Measurements from ENCODE around the gene MDH1.
"Not testable (repeated sequence)": the region's sequence is repeated elsewhere in the genome, so short reads cannot be mapped to it uniquely, and the experiment has no call there.

MDH1 gene

GRCh38 chr2:63571291-63571690, 17.5 kb upstream of the MDH1 start:
- peaks cover 3% of the 10 kb centered on the region for H3K9me3 ChIP-seq (ENCODE audit: control insufficient read depth, low read depth, low read length)
- peak overlapping the region; percentile 57 for H3K27ac ChIP-seq (ENCODE audit: low read length)
- no peaks in the 10 kb centered on the region for H3K27me3 ChIP-seq (ENCODE audit: control insufficient read depth, insufficient read depth, low read length)

GRCh38 chr2:63572001-63572400, 16.8 kb upstream of the MDH1 start:
- peak overlapping the region; percentile 9 for H3K27ac ChIP-seq (ENCODE audit: low read length)
- H3K4me1 ChIP-seq (ENCODE audit: control insufficient read depth, low read depth, low read length): peaks cover 19% of the 10 kb centered on the region
- H3K9me3 ChIP-seq (ENCODE audit: control insufficient read depth, low read depth, low read length): peaks cover 3% of the 10 kb centered on the region
- no peaks in the 10 kb centered on the region for H3K36me3 ChIP-seq (ENCODE audit: control insufficient read depth, low read depth, low read length)
- H3K27me3 ChIP-seq (ENCODE audit: control insufficient read depth, insufficient read depth, low read length): no peaks in the 10 kb centered on the region
- no peak overlapping the region for H3K4me3 ChIP-seq (ENCODE audit: low read length)
- H3K9ac ChIP-seq (ENCODE audit: low read length): no peak overlapping the region

More at GRCh38 chr2:63571291-63571690, 17.5 kb upstream of the MDH1 start:
- Histone ChIP-seq H3K36me3 (ENCODE audit: control insufficient read depth, low read depth, low read length) (no peaks in the 10 kb centered on the region), H3K4me3 (ENCODE audit: low read length) (no peak overlapping the region), H3K4me1 (ENCODE audit: control insufficient read depth, low read depth, low read length) (peaks cover 19% of the 10 kb centered on the region), H3K9ac (ENCODE audit: low read length) (no peak overlapping the region)

DNA sequence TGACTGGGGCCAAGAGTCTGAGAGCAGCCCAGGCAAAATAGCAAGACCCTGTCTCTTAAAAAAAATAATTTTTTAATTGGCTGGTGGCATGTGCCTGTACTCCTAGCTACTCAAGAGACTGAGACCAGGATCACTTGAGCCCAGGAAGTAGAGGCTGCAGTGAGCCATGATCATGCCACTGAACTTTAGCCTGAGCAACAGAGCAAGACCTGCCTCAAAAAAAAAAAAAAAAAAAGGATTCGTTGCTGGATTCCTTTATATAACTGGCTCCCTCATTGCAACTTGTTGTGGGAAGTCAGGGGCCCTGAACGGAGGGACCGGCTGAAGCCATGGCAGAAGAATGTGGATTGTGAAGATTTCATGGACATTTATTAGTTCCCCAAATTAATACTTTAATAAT, 15.7 kb upstream of the MDH1 start:
- H3K4me3 ChIP-seq (ENCODE audit: low read length): peak overlapping the region; percentile 27
- peaks cover 19% of the 10 kb centered on the region for H3K4me1 ChIP-seq (ENCODE audit: control insufficient read depth, low read depth, low read length)
- not testable (repeated sequence) for H3K9me3 ChIP-seq (ENCODE audit: control insufficient read depth, low read depth, low read length); H3K36me3 ChIP-seq (ENCODE audit: control insufficient read depth, low read depth, low read length); H3K27me3 ChIP-seq (ENCODE audit: control insufficient read depth, insufficient read depth, low read length)
- peak overlapping the region; percentile 81 for H3K27ac ChIP-seq (ENCODE audit: low read length)
- peak overlapping the region; percentile 62 for H3K9ac ChIP-seq (ENCODE audit: low read length)

DNA sequence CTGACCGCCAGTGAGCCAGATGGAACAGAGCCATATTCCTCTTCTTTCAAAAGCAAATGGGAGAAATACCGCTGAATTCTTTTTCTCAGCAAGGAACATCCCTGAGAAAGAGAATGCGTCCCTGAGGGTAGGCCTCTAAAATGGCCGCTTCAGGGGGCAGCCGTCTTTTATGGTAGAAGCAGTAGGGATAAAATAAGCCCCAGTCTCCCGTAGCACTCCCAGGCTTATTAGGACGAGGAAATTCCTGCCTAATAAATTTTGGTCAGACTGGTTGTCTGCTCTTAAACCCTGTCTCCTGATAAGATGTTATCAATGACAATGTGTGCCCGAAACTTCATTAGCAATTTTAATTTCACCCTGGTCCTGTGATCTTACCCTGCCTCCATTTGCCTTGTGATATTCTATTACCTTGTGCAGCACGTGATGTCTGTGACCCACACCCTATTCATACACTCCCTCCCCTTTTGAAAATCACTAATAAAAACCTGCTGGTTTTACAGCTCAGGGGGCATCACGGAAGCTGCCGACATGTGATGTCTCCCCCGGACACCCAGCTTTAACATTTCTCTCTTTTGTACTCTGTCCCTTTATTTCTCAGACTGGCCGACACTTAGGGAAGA, 14.9 kb upstream of the MDH1 start:
- H3K27me3 ChIP-seq (ENCODE audit: control insufficient read depth, insufficient read depth, low read length); H3K9me3 ChIP-seq (ENCODE audit: control insufficient read depth, low read depth, low read length); H3K36me3 ChIP-seq (ENCODE audit: control insufficient read depth, low read depth, low read length): not testable (repeated sequence)
- H3K9ac ChIP-seq (ENCODE audit: low read length): peak overlapping the region; percentile 62
- H3K27ac ChIP-seq (ENCODE audit: low read length): peak overlapping the region; percentile 81
- H3K4me1 ChIP-seq (ENCODE audit: control insufficient read depth, low read depth, low read length): peaks cover 25% of the 10 kb centered on the region
- peak overlapping the region; percentile 40 for H3K4me3 ChIP-seq (ENCODE audit: low read length)

GRCh38 chr2:63576546-63576945, 12.2 kb upstream of the MDH1 start:
- Histone ChIP-seq H3K9ac (ENCODE audit: low read length) (no peak overlapping the region), H3K27ac (ENCODE audit: low read length) (no peak overlapping the region), H3K4me1 (ENCODE audit: control insufficient read depth, low read depth, low read length) (peaks cover 24% of the 10 kb centered on the region), H3K27me3 (ENCODE audit: control insufficient read depth, insufficient read depth, low read length) (no peaks in the 10 kb centered on the region), H3K4me3 (ENCODE audit: low read length) (no peak overlapping the region), H3K36me3 (ENCODE audit: control insufficient read depth, low read depth, low read length) (no peaks in the 10 kb centered on the region), H3K9me3 (ENCODE audit: control insufficient read depth, low read depth, low read length) (no peaks in the 10 kb centered on the region)

DNA sequence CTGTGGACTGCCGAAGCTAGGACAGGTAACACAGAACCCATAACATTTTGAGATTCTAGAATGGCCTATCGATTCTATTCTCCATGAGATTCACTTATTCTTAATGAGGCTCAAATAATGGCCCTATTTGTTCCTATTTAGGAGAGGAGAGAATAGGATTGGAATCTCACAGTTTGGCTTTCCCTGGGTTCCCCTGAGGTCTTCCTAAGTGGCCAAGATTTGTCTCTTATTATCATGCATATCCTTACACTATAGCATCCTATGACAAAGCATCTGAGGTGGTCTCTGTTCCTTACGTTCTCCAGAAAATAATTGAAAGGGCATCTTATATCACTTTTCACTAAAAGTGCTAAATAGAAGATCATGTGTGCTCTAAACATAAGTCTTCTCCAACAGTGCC, 10.0 kb upstream of the MDH1 start:
- H3K9ac ChIP-seq (ENCODE audit: low read length): no peak overlapping the region
- no peaks in the 10 kb centered on the region for H3K27me3 ChIP-seq (ENCODE audit: control insufficient read depth, insufficient read depth, low read length)
- H3K4me1 ChIP-seq (ENCODE audit: control insufficient read depth, low read depth, low read length): peaks cover 19% of the 10 kb centered on the region

GRCh38 chr2:63580651-63581297, 8.0 kb upstream of the MDH1 start:
- no peak overlapping the region for H3K4me3 ChIP-seq (ENCODE audit: low read length)
- peak overlapping the region; percentile 30 for H3K27ac ChIP-seq (ENCODE audit: low read length)
- H3K36me3 ChIP-seq (ENCODE audit: control insufficient read depth, low read depth, low read length): no peaks in the 10 kb centered on the region
- H3K27me3 ChIP-seq (ENCODE audit: control insufficient read depth, insufficient read depth, low read length): no peaks in the 10 kb centered on the region
- H3K9me3 ChIP-seq (ENCODE audit: control insufficient read depth, low read depth, low read length): no peaks in the 10 kb centered on the region
- H3K9ac ChIP-seq (ENCODE audit: low read length): no peak overlapping the region
- H3K4me1 ChIP-seq (ENCODE audit: control insufficient read depth, low read depth, low read length): peaks cover 8% of the 10 kb centered on the region

More for the DNA sequence above, 10.0 kb upstream of the MDH1 start:
- Histone ChIP-seq H3K4me3 (ENCODE audit: low read length) (no peak overlapping the region), H3K36me3 (ENCODE audit: control insufficient read depth, low read depth, low read length) (no peaks in the 10 kb centered on the region), H3K27ac (ENCODE audit: low read length) (no peak overlapping the region), H3K9me3 (ENCODE audit: control insufficient read depth, low read depth, low read length) (no peaks in the 10 kb centered on the region)

- Histone ChIP-seq H3K36me3 (ENCODE audit: control insufficient read depth, low read depth, low read length) (no peaks in the 10 kb centered on the region), H3K4me1 (ENCODE audit: control insufficient read depth, low read depth, low read length) (peaks cover 8% of the 10 kb centered on the region), H3K27me3 (ENCODE audit: control insufficient read depth, insufficient read depth, low read length) (no peaks in the 10 kb centered on the region), H3K4me3 (ENCODE audit: low read length) (no peak overlapping the region), H3K27ac (ENCODE audit: low read length) (peak overlapping the region; percentile 30), H3K9me3 (ENCODE audit: control insufficient read depth, low read depth, low read length) (no peaks in the 10 kb centered on the region), H3K9ac (ENCODE audit: low read length) (no peak overlapping the region)
Measured at GRCh38 chr2:63581298-63581961, 7.3 kb upstream of the MDH1 start.

GRCh38 chr2:63582873-63583272, 5.9 kb upstream of the MDH1 start:
- H3K9ac ChIP-seq (ENCODE audit: low read length): no peak overlapping the region
- H3K27ac ChIP-seq (ENCODE audit: low read length): no peak overlapping the region
- H3K4me1 ChIP-seq (ENCODE audit: control insufficient read depth, low read depth, low read length): peaks cover 8% of the 10 kb centered on the region
- H3K27me3 ChIP-seq (ENCODE audit: control insufficient read depth, insufficient read depth, low read length): no peaks in the 10 kb centered on the region
- H3K4me3 ChIP-seq (ENCODE audit: low read length): no peak overlapping the region
- no peaks in the 10 kb centered on the region for H3K36me3 ChIP-seq (ENCODE audit: control insufficient read depth, low read depth, low read length)
- H3K9me3 ChIP-seq (ENCODE audit: control insufficient read depth, low read depth, low read length): no peaks in the 10 kb centered on the region

DNA sequence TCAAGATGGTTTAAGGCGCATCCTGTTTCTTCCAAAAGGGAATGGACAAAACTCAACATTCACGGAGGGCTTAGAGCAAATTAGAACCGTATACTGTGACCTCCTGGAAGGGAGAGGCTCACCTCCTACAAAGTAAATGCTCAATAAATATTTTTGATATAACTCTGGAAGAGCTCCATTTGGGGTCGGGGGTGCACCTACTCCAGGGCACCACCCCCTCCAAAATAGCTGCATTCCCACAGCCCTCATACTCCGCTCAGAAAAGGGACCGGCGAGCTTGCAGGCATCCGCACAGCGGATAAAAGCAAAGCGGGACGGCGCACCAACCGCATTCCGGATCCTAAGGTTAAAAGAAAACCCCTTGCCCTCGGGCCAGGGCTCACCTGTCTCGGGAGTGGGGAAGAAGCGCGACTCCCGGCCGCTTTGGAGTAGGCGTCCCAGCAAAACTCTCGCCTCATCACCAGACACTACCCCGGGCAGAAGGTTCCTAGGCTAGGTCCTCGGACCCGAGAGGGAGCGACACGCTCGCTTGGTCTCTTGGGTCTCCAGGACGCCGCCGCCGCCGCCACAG, 864 bp upstream of the MDH1 start:
- Histone ChIP-seq H3K36me3 (ENCODE audit: control insufficient read depth, low read depth, low read length) (peaks cover 13% of the 10 kb centered on the region), H3K4me3 (ENCODE audit: low read length) (peak overlapping the region; percentile 88), H3K4me1 (ENCODE audit: control insufficient read depth, low read depth, low read length) (peaks cover 9% of the 10 kb centered on the region), H3K9ac (ENCODE audit: low read length) (peak overlapping the region; percentile 72), H3K27ac (ENCODE audit: low read length) (no peak overlapping the region), H3K27me3 (ENCODE audit: control insufficient read depth, insufficient read depth, low read length) (no peaks in the 10 kb centered on the region), H3K9me3 (ENCODE audit: control insufficient read depth, low read depth, low read length) (no peaks in the 10 kb centered on the region)

- H3K9me3 ChIP-seq (ENCODE audit: control insufficient read depth, low read depth, low read length): no peaks in the 10 kb centered on the region
Measured at GRCh38 chr2:63589148-63589958, 590 bp downstream of the MDH1 start.

More at GRCh38 chr2:63589148-63589958, 590 bp downstream of the MDH1 start:
- peaks cover 9% of the 10 kb centered on the region for H3K4me1 ChIP-seq (ENCODE audit: control insufficient read depth, low read depth, low read length)
- peak overlapping the region; percentile 32 for H3K27ac ChIP-seq (ENCODE audit: low read length)
- H3K4me3 ChIP-seq (ENCODE audit: low read length): peak overlapping the region; percentile 88
- H3K9ac ChIP-seq (ENCODE audit: low read length): peak overlapping the region; percentile 72
- H3K36me3 ChIP-seq (ENCODE audit: control insufficient read depth, low read depth, low read length): peaks cover 18% of the 10 kb centered on the region
- H3K27me3 ChIP-seq (ENCODE audit: control insufficient read depth, insufficient read depth, low read length): no peaks in the 10 kb centered on the region
